Astrocyte (in vitro differentiated cells and primary cell): ENCODE results near the gene KCNQ1. TPM values are rescaled to one million over a fixed set of nuclear protein-coding genes. Genes with fewer than 3 reads are reported as not detected.

Source experiments
- DNase-seq: peaks from one replicate; pipeline ENCODE4 v3.0.0-alpha.2; 2010; ENCODE audit warnings: low read depth
- FAIRE-seq: peaks from 2 replicates; lab custom pipeline; 2011; peaks lifted over from hg19 to GRCh38; lab: Jason Lieb, UNC
- H2AFZ ChIP-seq: 2 replicates; pipeline ENCODE4 v1.6.0; 2012; ENCODE audit warnings: low read depth, low read length, inconsistent platforms
- H3K27ac ChIP-seq: 2 replicates; pipeline ENCODE4 v1.5.1; 2011; ENCODE audit warnings: low read depth, low read length, inconsistent platforms
- H3K27me3 ChIP-seq: 2 replicates; pipeline ENCODE4 v1.6.0; 2011; ENCODE audit warnings: low read length, inconsistent platforms; ENCODE audit not compliant: insufficient read depth
- H3K36me3 ChIP-seq: 2 replicates; pipeline ENCODE4 v1.5.1; 2011; ENCODE audit warnings: low read length, inconsistent platforms; ENCODE audit not compliant: insufficient read depth
- H3K4me1 ChIP-seq: 2 replicates; pipeline ENCODE4 v1.5.1; 2011; ENCODE audit warnings: low read length, inconsistent platforms; ENCODE audit not compliant: insufficient read depth
- H3K4me2 ChIP-seq: 2 replicates; pipeline ENCODE4 v1.6.0; 2012; ENCODE audit warnings: low read length, inconsistent platforms
- H3K4me3 ChIP-seq: 2 replicates; pipeline ENCODE4 v1.5.1; 2011; ENCODE audit warnings: low read depth, mild to moderate bottlenecking, low read length, inconsistent platforms; ENCODE audit not compliant: insufficient read depth
- H3K79me2 ChIP-seq: 2 replicates; pipeline ENCODE4 v1.6.0; 2012; ENCODE audit warnings: mild to moderate bottlenecking, low read length, inconsistent platforms; ENCODE audit not compliant: insufficient read depth
- H3K9ac ChIP-seq: 2 replicates; pipeline ENCODE4 v1.6.0; 2012; ENCODE audit warnings: mild to moderate bottlenecking, low read length, inconsistent platforms
- H3K9me3 ChIP-seq: 2 replicates; pipeline ENCODE4 v1.5.1; 2012; ENCODE audit warnings: low read depth, mild to moderate bottlenecking, low read length, inconsistent platforms; ENCODE audit not compliant: insufficient read depth
- H4K20me1 ChIP-seq: 2 replicates; pipeline ENCODE4 v1.6.0; 2012; ENCODE audit warnings: low read length, inconsistent platforms; ENCODE audit not compliant: insufficient read depth
- H3K27ac Mint-ChIP-seq: one replicate; pipeline ENCODE4 v1.8.0; 2021; ENCODE audit warnings: mild to moderate bottlenecking, mixed read lengths; ENCODE audit not compliant: unreplicated experiment
- H3K27me3 Mint-ChIP-seq: one replicate; pipeline ENCODE4 v1.8.0; 2021; ENCODE audit warnings: low read depth, mixed read lengths; ENCODE audit not compliant: unreplicated experiment
- H3K36me3 Mint-ChIP-seq: one replicate; pipeline ENCODE4 v1.8.0; 2021; ENCODE audit warnings: low read depth, mixed read lengths; ENCODE audit not compliant: unreplicated experiment
- H3K4me1 Mint-ChIP-seq: one replicate; pipeline ENCODE4 v1.8.0; 2021; ENCODE audit warnings: low read depth, mixed read lengths; ENCODE audit not compliant: unreplicated experiment
- H3K4me3 Mint-ChIP-seq: one replicate; pipeline ENCODE4 v1.8.0; 2021; ENCODE audit warnings: mild to moderate bottlenecking, moderate library complexity, mixed read lengths; ENCODE audit not compliant: unreplicated experiment
- H3K9me3 Mint-ChIP-seq: one replicate; pipeline ENCODE4 v1.8.0; 2021; ENCODE audit warnings: mild to moderate bottlenecking, mixed read lengths; ENCODE audit not compliant: unreplicated experiment
- CTCF ChIP-seq: IDR thresholded peaks from 2 replicates; pipeline ENCODE4 v1.5.1; 2011; ENCODE audit warnings: low read depth, mild to moderate bottlenecking, inconsistent platforms, low read length, moderate library complexity; ENCODE audit not compliant: insufficient read depth
- EZH2 ChIP-seq: IDR thresholded peaks from 2 replicates; pipeline ENCODE4 v1.6.1; 2012; ENCODE audit warnings: mild to moderate bottlenecking, low read length, inconsistent platforms; ENCODE audit not compliant: insufficient read depth
- total RNA-seq: library from RNA; stranded (reverse); gene quantifications from 2 replicates; pipeline ENCODE4 v1.2.1, GENCODE V29; 2021

The KCNQ1 gene
- total RNA-seq, 1 donor from 2014 or later = not detected

GRCh38 chr11:2704896-2705606 lies 260.2 kb downstream of the KCNQ1 start:
- peaks cover 60% of the 10 kb centered on the region for H3K27me3 Mint-ChIP-seq
- FAIRE-seq (no peak), DNase-seq (no peak)
- no peak overlapping the region for H3K4me3 Mint-ChIP-seq
- H3K4me1 Mint-ChIP-seq = peaks cover 4% of the 10 kb centered on the region
- H3K27ac Mint-ChIP-seq = no peak overlapping the region
- Histone ChIP-seq H3K36me3 (no peaks in the 10 kb centered on the region), H3K27ac (no peak overlapping the region), H3K9me3 (no peaks in the 10 kb centered on the region), H3K79me2 (no peaks in the 10 kb centered on the region), H2AFZ (no peak overlapping the region), H3K9ac (no peak overlapping the region), H3K27me3 (peaks cover 11% of the 10 kb centered on the region), H3K4me2 (no peak overlapping the region), H4K20me1 (no peaks in the 10 kb centered on the region), H3K4me1 (peaks cover 3% of the 10 kb centered on the region), H3K4me3 (no peak overlapping the region)
- H3K36me3 Mint-ChIP-seq = peaks cover 4% of the 10 kb centered on the region
- no peak for TF ChIP-seq EZH2
- no peak for TF ChIP-seq CTCF
- peaks cover 20% of the 10 kb centered on the region for H3K9me3 Mint-ChIP-seq

- Histone ChIP-seq H3K4me2 (no peak overlapping the region), H4K20me1 (no peaks in the 10 kb centered on the region), H3K9me3 (no peaks in the 10 kb centered on the region), H3K27ac (no peak overlapping the region), H2AFZ (no peak overlapping the region), H3K36me3 (no peaks in the 10 kb centered on the region), H3K4me3 (no peak overlapping the region), H3K79me2 (no peaks in the 10 kb centered on the region), H3K9ac (no peak overlapping the region), H3K4me1 (no peaks in the 10 kb centered on the region), H3K27me3 (peaks cover 12% of the 10 kb centered on the region)
- H3K4me3 Mint-ChIP-seq = no peak overlapping the region
- peaks cover 4% of the 10 kb centered on the region for H3K36me3 Mint-ChIP-seq
- H3K27me3 Mint-ChIP-seq = peaks cover 67% of the 10 kb centered on the region
- FAIRE-seq (no peak), DNase-seq (no peak)
- no peak overlapping the region for H3K27ac Mint-ChIP-seq
- TF ChIP-seq EZH2 (no peak), CTCF (no peak)
- peaks cover 4% of the 10 kb centered on the region for H3K4me1 Mint-ChIP-seq
- H3K9me3 Mint-ChIP-seq = peaks cover 27% of the 10 kb centered on the region
Observed at GRCh38 chr11:2706321-2706720, 261.5 kb downstream of the KCNQ1 start.

- Histone ChIP-seq H3K27ac (no peak overlapping the region), H3K36me3 (no peaks in the 10 kb centered on the region), H3K4me2 (no peak overlapping the region), H2AFZ (no peak overlapping the region), H3K27me3 (peaks cover 12% of the 10 kb centered on the region), H4K20me1 (no peaks in the 10 kb centered on the region), H3K79me2 (no peaks in the 10 kb centered on the region), H3K9me3 (no peaks in the 10 kb centered on the region), H3K9ac (no peak overlapping the region), H3K4me3 (no peak overlapping the region), H3K4me1 (no peaks in the 10 kb centered on the region)
- no peak for FAIRE-seq
- DNase-seq = no peak
- peaks cover 24% of the 10 kb centered on the region for H3K9me3 Mint-ChIP-seq
- no peak overlapping the region for H3K27ac Mint-ChIP-seq
- H3K27me3 Mint-ChIP-seq = peaks cover 61% of the 10 kb centered on the region
- peaks cover 4% of the 10 kb centered on the region for H3K36me3 Mint-ChIP-seq
- H3K4me1 Mint-ChIP-seq = peaks cover 4% of the 10 kb centered on the region
- no peak overlapping the region for H3K4me3 Mint-ChIP-seq
- TF ChIP-seq CTCF = no peak
- TF ChIP-seq EZH2 = no peak
Observed at GRCh38 chr11:2707736-2708135, 262.9 kb downstream of the KCNQ1 start.
